ENCODE measurements around the gene ATG7.

DNA sequence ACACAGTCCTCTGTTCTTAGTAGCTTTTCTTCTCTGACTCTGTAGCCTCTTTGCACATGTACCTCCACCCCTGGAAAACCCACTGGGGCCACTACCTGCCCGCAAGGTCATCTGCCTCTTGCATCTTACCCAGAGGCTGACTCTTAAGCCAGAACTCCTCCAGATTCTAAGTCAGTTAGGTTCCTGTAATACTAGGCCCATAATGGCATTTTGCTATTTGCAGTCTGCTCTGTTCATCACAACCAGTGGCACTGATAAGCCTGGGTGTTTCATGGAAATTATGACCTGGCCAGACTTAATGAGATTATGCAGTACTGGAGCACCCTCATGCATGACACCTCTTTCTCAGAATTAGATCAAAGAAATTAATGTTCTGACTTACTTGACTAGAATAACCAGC is 31.7 kb upstream of the ATG7 start:
- no peak for TF ChIP-seq ZNF274 (IDR thresholded peaks at IDR 0.05; ENCODE audit: low read depth, low read length)
- TF ChIP-seq YY1 (IDR thresholded peaks at IDR 0.05; ENCODE audit: insufficient read depth, insufficient read length), result no peak
